PFSK-1 (cell line): Measurements from ENCODE around the gene CHRNG.

Experiments used
- FOXP2 ChIP-seq: optimal IDR thresholded peaks from 2 replicates; pipeline ENCODE3; 2011; ENCODE audit warnings: borderline replicate concordance, control low read depth, inconsistent platforms; ENCODE audit not compliant: insufficient read depth; ENCODE audit errors: extremely low read length, extremely low read depth
- POLR2AphosphoS5 ChIP-seq: IDR thresholded peaks from 2 replicates; pipeline ENCODE4 v1.6.1; 2012; ENCODE audit warnings: low read depth, mild to moderate bottlenecking, control low read depth, low read length, moderate library complexity
- REST ChIP-seq, 2 experiments: IDR thresholded peaks; 2 replicates each; pipeline versions ENCODE4 v1.6.1 to v1.8.0; 2011 to 2012; ENCODE audit warnings: low read depth in 2 of 2, low read length in 2 of 2, control low read depth in 1 of 2, inconsistent platforms in 1 of 2, mild to moderate bottlenecking in 1 of 2, moderate library complexity in 1 of 2; ENCODE audit not compliant: insufficient read depth in 1 of 2
- SIN3A ChIP-seq: IDR thresholded peaks from 2 replicates; pipeline ENCODE4 v1.6.1; 2012; ENCODE audit warnings: mild to moderate bottlenecking, low read length, moderate library complexity, borderline replicate concordance; ENCODE audit not compliant: insufficient read depth

- TF ChIP-seq POLR2AphosphoS5: no peak
- TF ChIP-seq SIN3A: no peak
- no peak for TF ChIP-seq FOXP2
- TF ChIP-seq REST (IDR thresholded peaks at IDR 0.05; ENCODE audit: insufficient read depth in 1 of 2, low read depth in 2 of 2, low read length in 2 of 2): no peak
Observed at GRCh38 chr2:232534940-232535651, 4.4 kb upstream of the CHRNG start.
